Measurements from ENCODE around the gene MC2R.

DNA sequence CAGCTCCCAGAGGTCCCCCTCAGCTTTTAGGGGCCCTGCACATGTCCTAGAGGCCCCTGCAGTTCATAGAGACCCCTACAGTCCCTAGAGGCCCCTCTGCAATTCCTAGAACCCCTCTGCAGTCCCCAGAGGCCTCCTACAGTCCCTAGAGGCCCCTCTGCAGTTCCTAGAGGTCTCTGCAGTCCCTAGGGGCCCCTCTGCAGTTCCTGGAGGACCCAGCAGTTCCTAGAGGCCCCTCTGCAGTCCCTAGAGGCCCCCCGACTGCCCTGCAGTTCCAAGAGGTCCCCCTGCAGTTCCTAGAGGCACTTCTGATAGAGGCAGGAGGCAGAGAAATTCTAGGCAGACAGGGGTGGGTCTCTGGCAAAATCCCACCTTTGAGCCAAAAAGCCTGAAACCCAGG lies 35.4 kb downstream of the MC2R start:
- TF ChIP-seq BRCA1 (IDR thresholded peaks at IDR 0.05; ENCODE audit: low read depth, low read length) = no peak
- TF ChIP-seq, protein P1, sequence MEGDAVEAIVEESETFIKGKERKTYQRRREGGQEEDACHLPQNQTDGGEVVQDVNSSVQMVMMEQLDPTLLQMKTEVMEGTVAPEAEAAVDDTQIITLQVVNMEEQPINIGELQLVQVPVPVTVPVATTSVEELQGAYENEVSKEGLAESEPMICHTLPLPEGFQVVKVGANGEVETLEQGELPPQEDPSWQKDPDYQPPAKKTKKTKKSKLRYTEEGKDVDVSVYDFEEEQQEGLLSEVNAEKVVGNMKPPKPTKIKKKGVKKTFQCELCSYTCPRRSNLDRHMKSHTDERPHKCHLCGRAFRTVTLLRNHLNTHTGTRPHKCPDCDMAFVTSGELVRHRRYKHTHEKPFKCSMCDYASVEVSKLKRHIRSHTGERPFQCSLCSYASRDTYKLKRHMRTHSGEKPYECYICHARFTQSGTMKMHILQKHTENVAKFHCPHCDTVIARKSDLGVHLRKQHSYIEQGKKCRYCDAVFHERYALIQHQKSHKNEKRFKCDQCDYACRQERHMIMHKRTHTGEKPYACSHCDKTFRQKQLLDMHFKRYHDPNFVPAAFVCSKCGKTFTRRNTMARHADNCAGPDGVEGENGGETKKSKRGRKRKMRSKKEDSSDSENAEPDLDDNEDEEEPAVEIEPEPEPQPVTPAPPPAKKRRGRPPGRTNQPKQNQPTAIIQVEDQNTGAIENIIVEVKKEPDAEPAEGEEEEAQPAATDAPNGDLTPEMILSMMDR (IDR thresholded peaks at IDR 0.05 in 2 of 3, conservative IDR thresholded peaks at IDR 0.05 in 1 of 3; ENCODE audit: control insufficient read depth in 2 of 3, extremely low read depth in 1 of 3, insufficient read depth in 1 of 3, low read depth in 3 of 3, low read length in 3 of 3) = no peak
- TF ChIP-seq JUNB (IDR thresholded peaks at IDR 0.05) = no peak

All from GM12878 (cell line).